HEK293T (cell line): ENCODE results near the gene STK38L.

Experiments used
- CTCF ChIA-PET: fragments of 350-600 bp; formaldehyde crosslinking; extraction: SDS; loops from one replicate; lab custom pipeline; 2021; ENCODE audit warnings: antibody characterized with exemption, inconsistent platforms; lab: Yijun Ruan, JAX
- POLR2A ChIA-PET: fragments of 350-600 bp; formaldehyde crosslinking; extraction: SDS; loops from one replicate; lab custom pipeline; 2020; ENCODE audit warnings: antibody characterized with exemption, inconsistent platforms; lab: Yijun Ruan, JAX
- DNase-seq: peaks from one replicate; pipeline ENCODE4 v3.0.0; 2012; ENCODE audit warnings: mixed read lengths; ENCODE audit errors: extremely low spot score
- ARNT ChIP-seq: fragments of 450-650 bp; IDR thresholded peaks from 2 replicates; pipeline ENCODE4 v1.6.1; 2017; ENCODE audit warnings: mild to moderate bottlenecking
- BHLHE40 ChIP-seq: fragments of 450-650 bp; IDR thresholded peaks from 2 replicates; pipeline ENCODE4 v1.6.1; 2016; ENCODE audit warnings: mild to moderate bottlenecking, moderate library complexity, borderline replicate concordance
- CTBP1 ChIP-seq: fragments of 450-650 bp; IDR thresholded peaks from 2 replicates; pipeline ENCODE4 v1.6.1; 2016; ENCODE audit warnings: borderline replicate concordance
- ELF4 ChIP-seq: fragments of 450-650 bp; IDR thresholded peaks from 2 replicates; pipeline ENCODE4 v1.6.1; 2017; ENCODE audit warnings: antibody characterized with exemption
- FOXA1 ChIP-seq: fragments of 450-650 bp; IDR thresholded peaks from 2 replicates; pipeline ENCODE4 v1.6.1; 2016; ENCODE audit warnings: mild to moderate bottlenecking
- FOXK2 ChIP-seq: fragments of 450-650 bp; IDR thresholded peaks from 2 replicates; pipeline ENCODE4 v1.6.1; 2016; ENCODE audit warnings: mild to moderate bottlenecking
- FOXM1 ChIP-seq: fragments of 450-650 bp; IDR thresholded peaks from 2 replicates; pipeline ENCODE4 v1.6.1; 2017; ENCODE audit warnings: mild to moderate bottlenecking, borderline replicate concordance
- HDGF ChIP-seq: fragments of 450-650 bp; IDR thresholded peaks from 2 replicates; pipeline ENCODE4 v1.6.1; 2017; ENCODE audit warnings: antibody characterized with exemption, borderline replicate concordance
- L3MBTL2 ChIP-seq: fragments of 450-650 bp; conservative IDR thresholded peaks from 2 replicates; pipeline ENCODE4 v1.6.1; 2016; ENCODE audit warnings: mild to moderate bottlenecking
- LEF1 ChIP-seq: fragments of 450-650 bp; IDR thresholded peaks from 2 replicates; pipeline ENCODE4 v1.6.1; 2017; ENCODE audit warnings: mild to moderate bottlenecking, borderline replicate concordance
- NFRKB ChIP-seq: fragments of 450-650 bp; IDR thresholded peaks from 2 replicates; pipeline ENCODE4 v1.6.1; 2016; ENCODE audit warnings: mild to moderate bottlenecking, moderate library complexity
- PKNOX1 ChIP-seq: fragments of 450-650 bp; IDR thresholded peaks from 2 replicates; pipeline ENCODE4 v1.6.1; 2016
- SP1 ChIP-seq: fragments of 450-650 bp; IDR thresholded peaks from 2 replicates; pipeline ENCODE4 v1.6.1; 2017
- SUZ12 ChIP-seq: fragments of 450-650 bp; IDR thresholded peaks from 2 replicates; pipeline ENCODE4 v1.6.1; 2016; ENCODE audit warnings: mild to moderate bottlenecking
- TARDBP ChIP-seq: fragments of 450-650 bp; IDR thresholded peaks from 2 replicates; pipeline ENCODE4 v1.6.1; 2016
- ZNF384 ChIP-seq: fragments of 450-650 bp; IDR thresholded peaks from 2 replicates; pipeline ENCODE4 v1.6.1; 2016

Gene STK38L

GRCh38 chr12:27271206-27271605 lies 27.1 kb downstream of the STK38L start:
- DNase-seq, result no peak
- CTCF ChIA-PET, result no interaction called here
- TF ChIP-seq ARNT, result no peak
- no peak for TF ChIP-seq PKNOX1
- no peak for TF ChIP-seq SP1
- no peak for TF ChIP-seq NFRKB
- TF ChIP-seq ZNF384, result no peak
- TF ChIP-seq HDGF, result no peak
- TF ChIP-seq SUZ12, result no peak
- TF ChIP-seq FOXA1, result no peak
- TF ChIP-seq FOXM1, result no peak
- TF ChIP-seq TARDBP, result no peak
- no peak for TF ChIP-seq FOXK2
- no peak for TF ChIP-seq BHLHE40
- TF ChIP-seq L3MBTL2, result no peak
- no peak for TF ChIP-seq ELF4
- no peak for TF ChIP-seq LEF1
- no peak for TF ChIP-seq CTBP1
- POLR2A ChIA-PET, result no interaction called here

GRCh38 chr12:27272373-27273028 lies 28.4 kb downstream of the STK38L start:
- DNase-seq, result no peak
- ChIA-PET CTCF (interaction anchor here (1.1 kb wide), 1 partner anchor 34 kb away, joined by 3 read pairs; no protein-coding TSS in a partner anchor), POLR2A (no interaction called here)
- TF ChIP-seq PKNOX1 (peak; percentile 42; the same call in 1 of the 2 replicates), L3MBTL2 (no peak), TARDBP (no peak)

- ChIA-PET POLR2A (no interaction called here), CTCF (no interaction called here)
- DNase-seq, result no peak
- TF ChIP-seq TARDBP, result no peak
- no peak for TF ChIP-seq SP1
- TF ChIP-seq FOXM1, result no peak
- no peak for TF ChIP-seq ZNF384
- TF ChIP-seq ELF4, result no peak
- no peak for TF ChIP-seq SUZ12
- TF ChIP-seq NFRKB, result no peak
- no peak for TF ChIP-seq HDGF
- no peak for TF ChIP-seq CTBP1
- TF ChIP-seq BHLHE40, result no peak
- no peak for TF ChIP-seq ARNT
- TF ChIP-seq FOXK2, result no peak
- no peak for TF ChIP-seq L3MBTL2
- no peak for TF ChIP-seq PKNOX1
- TF ChIP-seq FOXA1, result no peak
These were observed 29.0 kb downstream of the STK38L start for GRCh38 chr12:27273114-27273513.

- no peak for DNase-seq
- CTCF ChIA-PET, result no interaction called here
- TF ChIP-seq BHLHE40, result no peak
- TF ChIP-seq L3MBTL2, result no peak
- TF ChIP-seq SP1, result no peak
- TF ChIP-seq HDGF, result no peak
- no peak for TF ChIP-seq CTBP1
- no peak for TF ChIP-seq SUZ12
- no peak for TF ChIP-seq LEF1
- no peak for TF ChIP-seq FOXK2
- TF ChIP-seq NFRKB, result no peak
- TF ChIP-seq ARNT, result no peak
- no peak for TF ChIP-seq ELF4
- TF ChIP-seq ZNF384, result no peak
- no peak for TF ChIP-seq FOXM1
- TF ChIP-seq FOXA1, result no peak
- TF ChIP-seq PKNOX1, result no peak
- no peak for TF ChIP-seq TARDBP
- POLR2A ChIA-PET, result no interaction called here
These were observed 30.6 kb downstream of the STK38L start for GRCh38 chr12:27274706-27275105.

GRCh38 chr12:27276275-27276674 lies 32.2 kb downstream of the STK38L start:
- ChIA-PET POLR2A (no interaction called here), CTCF (no interaction called here)
- no peak for DNase-seq
- no peak for TF ChIP-seq FOXK2
- no peak for TF ChIP-seq ARNT
- TF ChIP-seq LEF1, result no peak
- no peak for TF ChIP-seq CTBP1
- no peak for TF ChIP-seq TARDBP
- no peak for TF ChIP-seq PKNOX1
- no peak for TF ChIP-seq ELF4
- TF ChIP-seq SUZ12, result no peak
- no peak for TF ChIP-seq FOXM1
- TF ChIP-seq ZNF384, result no peak
- TF ChIP-seq NFRKB, result no peak
- TF ChIP-seq HDGF, result no peak
- no peak for TF ChIP-seq L3MBTL2
- TF ChIP-seq BHLHE40, result no peak
- no peak for TF ChIP-seq FOXA1
- no peak for TF ChIP-seq SP1
